Heart left ventricle (tissue), 13 donors: ENCODE measurements around the gene FGFR1OP2.

Source experiments
- POLR2A ChIP-seq, 2 donors: fragments of 450-650 bp; IDR thresholded peaks; one replicate each; pipeline ENCODE4 v1.6.1; 2017; ENCODE audit warnings: antibody characterized with exemption in 2 of 2, mild to moderate bottlenecking in 2 of 2, moderate library complexity in 2 of 2
- TF ChIP-seq, protein P1 (sequence below), 12 donors: fragments of 200-600 bp; sonication (generic) in 4 of 12; IDR thresholded peaks; one replicate each; pipeline versions ENCODE4 v1.5.0 to v1.8.0; 2018 to 2022; ENCODE audit warnings: antibody characterized with exemption in 12 of 12, mild to moderate bottlenecking in 5 of 12
- donor health status: ischemic (EF 13 %, LVEDD 7.1; RV severe dilation, severe dysfunction).
- donor health status: DM: no; HTN: yes; CAD: no.
- donor health status: DM: no; HTN: no; CAD: no.
- donor health status: ischemic (EF 25% LVEDD 6.9; RV normal size, moderate dysfunction).
- donor health status: ischemic (EF 25% LVEDD 5.7; RV mildly dilated, moderate dysfunction).
- donor health status: ischemic (EF 35%, LVEDD 5.7; RV mildly dilated, moderate dysfunction).
- donor health status: nonischemic (EF 11% LVEDD 7.7; RV severe dilation, severe dysfunction).
- donor health status: DM: yes; HTN: yes; CAD: no.
- donor health status: PGD.
- donor health status: ischemic (EF 29% LVEDD 5.4; RV normal size, mild dysfunction).
- donor health status: nonischemic (EF 23%, LVEDD 6.1; RV moderate dilation, normal function).

DNA sequence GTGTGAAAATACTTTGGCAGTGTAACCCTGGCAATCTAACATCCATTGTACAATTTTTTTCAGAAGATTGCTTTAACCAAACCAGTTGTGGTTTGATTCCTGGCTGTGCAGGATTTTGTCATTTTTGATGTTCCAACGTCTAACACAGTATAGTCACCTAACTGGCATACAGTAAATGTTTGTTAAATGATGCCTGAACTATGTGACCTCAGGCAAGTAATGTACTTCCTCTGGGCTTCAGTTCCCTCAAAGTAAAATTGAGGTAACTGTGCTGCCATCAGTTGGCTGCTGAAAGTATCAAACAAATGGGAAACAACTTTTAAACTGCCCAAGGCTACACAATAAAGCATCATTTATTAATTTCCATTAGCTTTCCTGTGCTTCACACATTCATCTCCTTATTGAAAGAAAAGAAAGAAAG is 71.6 kb downstream of the FGFR1OP2 start:
- TF ChIP-seq, protein P1, sequence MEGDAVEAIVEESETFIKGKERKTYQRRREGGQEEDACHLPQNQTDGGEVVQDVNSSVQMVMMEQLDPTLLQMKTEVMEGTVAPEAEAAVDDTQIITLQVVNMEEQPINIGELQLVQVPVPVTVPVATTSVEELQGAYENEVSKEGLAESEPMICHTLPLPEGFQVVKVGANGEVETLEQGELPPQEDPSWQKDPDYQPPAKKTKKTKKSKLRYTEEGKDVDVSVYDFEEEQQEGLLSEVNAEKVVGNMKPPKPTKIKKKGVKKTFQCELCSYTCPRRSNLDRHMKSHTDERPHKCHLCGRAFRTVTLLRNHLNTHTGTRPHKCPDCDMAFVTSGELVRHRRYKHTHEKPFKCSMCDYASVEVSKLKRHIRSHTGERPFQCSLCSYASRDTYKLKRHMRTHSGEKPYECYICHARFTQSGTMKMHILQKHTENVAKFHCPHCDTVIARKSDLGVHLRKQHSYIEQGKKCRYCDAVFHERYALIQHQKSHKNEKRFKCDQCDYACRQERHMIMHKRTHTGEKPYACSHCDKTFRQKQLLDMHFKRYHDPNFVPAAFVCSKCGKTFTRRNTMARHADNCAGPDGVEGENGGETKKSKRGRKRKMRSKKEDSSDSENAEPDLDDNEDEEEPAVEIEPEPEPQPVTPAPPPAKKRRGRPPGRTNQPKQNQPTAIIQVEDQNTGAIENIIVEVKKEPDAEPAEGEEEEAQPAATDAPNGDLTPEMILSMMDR (IDR thresholded peaks at IDR 0.05) = no peak
- TF ChIP-seq POLR2A (IDR thresholded peaks at IDR 0.05) = no peak
